NT2/D1 (cell line): Measurements from ENCODE around the gene GBX2.

ENCODE experiments used
- SUZ12 ChIP-seq: IDR thresholded peaks from 2 replicates; pipeline ENCODE4 v1.6.1; 2011; ENCODE audit not compliant: insufficient read length, insufficient read depth; ENCODE audit errors: extremely low read depth
- YY1 ChIP-seq: IDR thresholded peaks from 2 replicates; pipeline ENCODE4 v1.6.1; 2011; ENCODE audit not compliant: insufficient read length, insufficient read depth
- ZNF274 ChIP-seq: IDR thresholded peaks from 2 replicates; pipeline ENCODE4 v1.6.1; 2011; ENCODE audit warnings: mild to moderate bottlenecking, low read depth, low read length

DNA sequence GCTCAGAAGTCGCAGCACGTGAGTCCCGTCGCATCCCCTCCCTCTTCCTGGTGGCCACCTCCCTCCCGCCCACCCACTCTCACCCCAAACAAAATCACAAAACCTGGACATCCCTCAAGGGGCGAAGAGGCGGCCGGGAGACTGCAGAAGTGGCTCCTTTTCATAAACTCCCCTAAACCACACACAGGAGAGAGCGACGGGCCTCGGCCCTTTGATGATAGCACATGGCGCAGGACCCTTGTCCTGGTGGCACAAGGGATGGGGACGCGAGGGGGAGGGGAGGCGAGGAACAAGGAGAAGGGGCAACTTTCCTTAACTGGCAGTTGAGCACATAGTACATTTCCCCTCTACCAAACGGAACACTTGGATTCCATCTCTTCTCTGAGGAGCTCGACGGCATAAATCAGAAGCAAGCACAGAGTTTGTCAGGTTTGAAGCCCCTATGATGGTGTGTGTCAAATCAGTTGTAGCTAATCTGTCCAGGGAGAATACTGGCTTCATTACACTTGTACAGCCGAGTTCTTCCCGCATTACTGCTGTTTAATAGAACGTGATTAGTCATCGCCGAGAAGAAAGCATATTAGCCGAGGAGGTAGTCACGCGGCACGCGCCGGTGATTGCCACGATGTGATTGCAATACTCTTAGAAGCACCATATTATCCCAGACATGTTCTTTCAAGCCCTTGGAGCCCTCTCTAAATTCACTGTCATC lies 43.8 kb downstream of the GBX2 start:
- TF ChIP-seq SUZ12: no peak
- no peak for TF ChIP-seq ZNF274
- TF ChIP-seq YY1: no peak
